Right lobe of liver (tissue), 4 donors: ENCODE results near the gene BMERB1.

Source experiments
- POLR2A ChIP-seq: fragments of 450-650 bp; IDR thresholded peaks from one replicate; pipeline ENCODE4 v1.6.1; 2017; ENCODE audit warnings: antibody characterized with exemption, mild to moderate bottlenecking
- TF ChIP-seq, protein P1 (sequence below), 4 donors: fragments of 200-600 bp in 3 of 4; fragments of 450-650 bp in 1 of 4; IDR thresholded peaks; one replicate each; pipeline versions ENCODE4 v1.5.1 to v1.8.0; 2016 to 2022; ENCODE audit warnings: antibody characterized with exemption in 4 of 4, mild to moderate bottlenecking in 2 of 4
- donor health status: DM: no; HTN: no; CAD: no.
- donor health status: DM: no; HTN: no; CAD: no.
- donor health status: DM: no; HTN: yes; CAD: no.

DNA sequence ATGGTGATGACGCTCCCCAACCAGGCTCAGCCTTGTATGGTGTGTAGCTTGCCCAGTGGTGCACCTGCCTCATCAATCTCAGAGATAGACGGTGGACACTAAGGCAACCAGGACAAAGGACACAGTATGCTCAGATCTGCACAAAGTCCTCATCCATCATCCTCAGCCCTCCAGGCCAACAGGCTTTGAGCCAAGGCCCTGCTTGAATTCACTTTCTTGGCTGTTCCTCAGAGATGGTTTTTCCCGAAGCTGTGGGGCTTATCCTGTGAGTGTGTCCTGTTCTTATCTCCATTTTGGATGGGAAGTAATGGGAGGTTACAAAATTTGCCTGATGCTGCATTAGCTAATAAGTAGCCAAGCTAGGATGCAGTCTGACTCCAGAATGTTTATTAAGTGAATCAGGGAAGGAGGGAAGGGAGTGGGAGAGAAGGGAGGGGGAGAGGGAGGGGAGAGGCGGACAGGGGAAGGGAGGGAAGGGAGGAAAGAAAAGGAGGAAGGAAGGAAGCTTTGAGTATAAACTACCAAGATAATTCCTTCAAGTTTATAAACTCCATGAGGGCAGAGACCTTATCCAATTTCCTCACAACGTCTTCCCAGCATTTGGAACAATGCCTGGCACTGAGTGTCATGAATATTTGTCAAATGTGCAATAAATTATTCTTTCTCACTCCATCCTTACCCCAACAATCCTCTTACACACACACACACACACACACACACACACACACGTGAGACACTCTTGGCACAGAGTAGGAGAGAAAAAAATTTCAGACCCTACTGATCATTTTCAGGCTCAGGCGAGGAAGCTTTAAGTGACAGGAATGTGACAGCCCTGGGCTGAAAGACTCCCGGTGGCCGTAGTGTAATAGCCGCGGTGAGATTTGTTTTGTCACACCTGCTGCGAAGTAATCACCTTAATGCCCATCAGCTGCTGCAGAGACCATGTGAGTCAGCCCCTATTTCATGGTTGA lies 84.3 kb downstream of the BMERB1 start:
- TF ChIP-seq POLR2A: no peak
- TF ChIP-seq, protein P1, sequence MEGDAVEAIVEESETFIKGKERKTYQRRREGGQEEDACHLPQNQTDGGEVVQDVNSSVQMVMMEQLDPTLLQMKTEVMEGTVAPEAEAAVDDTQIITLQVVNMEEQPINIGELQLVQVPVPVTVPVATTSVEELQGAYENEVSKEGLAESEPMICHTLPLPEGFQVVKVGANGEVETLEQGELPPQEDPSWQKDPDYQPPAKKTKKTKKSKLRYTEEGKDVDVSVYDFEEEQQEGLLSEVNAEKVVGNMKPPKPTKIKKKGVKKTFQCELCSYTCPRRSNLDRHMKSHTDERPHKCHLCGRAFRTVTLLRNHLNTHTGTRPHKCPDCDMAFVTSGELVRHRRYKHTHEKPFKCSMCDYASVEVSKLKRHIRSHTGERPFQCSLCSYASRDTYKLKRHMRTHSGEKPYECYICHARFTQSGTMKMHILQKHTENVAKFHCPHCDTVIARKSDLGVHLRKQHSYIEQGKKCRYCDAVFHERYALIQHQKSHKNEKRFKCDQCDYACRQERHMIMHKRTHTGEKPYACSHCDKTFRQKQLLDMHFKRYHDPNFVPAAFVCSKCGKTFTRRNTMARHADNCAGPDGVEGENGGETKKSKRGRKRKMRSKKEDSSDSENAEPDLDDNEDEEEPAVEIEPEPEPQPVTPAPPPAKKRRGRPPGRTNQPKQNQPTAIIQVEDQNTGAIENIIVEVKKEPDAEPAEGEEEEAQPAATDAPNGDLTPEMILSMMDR (IDR thresholded peaks at IDR 0.05): no peak
